ENCODE measurements around the gene PDSS2.

- TF ChIP-seq POLR2A (IDR thresholded peaks at IDR 0.05; ENCODE audit: low read length) (no peak), GATA1 (IDR thresholded peaks at IDR 0.05; ENCODE audit: low read depth, low read length) (no peak)
Observed at GRCh38 chr6:107202876-107203468, 256.4 kb downstream of the PDSS2 start.
